ENCODE measurements around the gene DHRS13.

Gene DHRS13

DNA sequence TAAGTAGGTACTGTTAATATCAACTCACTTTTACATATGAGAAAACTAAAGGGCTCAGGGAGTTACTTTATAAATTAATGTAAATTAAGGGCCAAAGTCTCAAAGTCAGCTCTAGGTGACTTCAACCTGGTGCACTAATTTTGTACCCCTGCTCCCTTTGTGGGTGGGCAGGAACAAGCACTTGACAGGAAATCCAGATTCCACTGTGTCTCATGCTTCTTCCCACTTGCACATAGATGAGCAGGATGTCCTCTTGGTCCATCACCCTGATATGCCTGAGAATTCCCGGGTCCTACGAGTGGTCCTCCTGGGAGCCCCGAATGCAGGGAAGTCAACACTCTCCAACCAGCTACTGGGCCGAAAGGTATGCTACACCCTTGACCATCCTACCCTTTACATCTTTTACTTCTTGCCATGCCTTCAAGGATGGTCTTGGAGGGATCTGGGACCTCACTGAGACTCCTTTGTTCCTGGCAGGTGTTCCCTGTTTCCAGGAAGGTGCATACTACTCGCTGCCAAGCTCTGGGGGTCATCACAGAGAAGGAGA is 46.8 kb downstream of the DHRS13 start:
- DNase-seq = no peak

DNA sequence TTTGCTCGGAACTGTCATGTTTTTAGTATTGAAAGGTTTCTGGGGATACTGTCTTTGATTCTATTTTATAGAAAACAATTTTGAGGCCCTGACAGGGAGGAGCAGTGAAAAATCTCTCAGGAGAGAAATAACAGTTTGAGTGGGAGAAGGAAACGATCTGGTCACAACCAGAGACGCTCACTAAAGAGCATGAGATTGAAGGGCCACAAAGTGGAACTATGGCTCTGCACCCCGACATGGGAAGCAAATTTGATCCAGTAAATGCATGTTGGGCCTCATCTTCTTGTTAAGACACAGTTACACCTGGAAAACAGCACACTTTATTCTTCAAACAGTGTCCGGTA is 47.6 kb downstream of the DHRS13 start:
- no peak for DNase-seq

- peak; percentile 71 to 86 for DNase-seq
Measured at GRCh38 chr17:28854457-28855335, 48.2 kb downstream of the DHRS13 start, which contains the start of gene ERAL1. TSS of gene ERAL1 (plus strand) at chr17:28855016. CDS start at chr17:28855035, 19 bp downstream.

- DNase-seq = no peak
Measured at GRCh38 chr17:28853295-28853694, 49.6 kb downstream of the DHRS13 start.

GRCh38 chr17:28849281-28849680 is 53.6 kb downstream of the DHRS13 start:
- no peak for DNase-seq

DNA sequence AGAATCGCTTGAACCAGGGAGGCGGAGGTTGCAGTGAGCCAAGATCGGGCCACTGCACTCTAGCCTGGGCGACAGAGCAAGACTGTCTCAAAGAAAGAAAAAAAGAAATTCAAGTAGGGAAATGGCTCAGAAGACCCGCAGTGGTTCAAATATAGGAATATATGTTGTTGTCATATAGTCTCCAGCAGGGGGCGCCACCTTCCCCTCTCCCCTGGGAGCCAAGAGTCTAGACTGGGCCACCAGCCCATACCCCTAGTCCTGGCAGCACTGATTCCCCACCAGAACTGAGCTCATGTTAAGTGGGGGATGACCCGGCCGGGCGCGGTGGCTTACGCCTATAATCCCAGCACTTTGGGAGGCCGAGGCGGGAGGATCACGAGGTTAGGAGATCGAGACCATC is 54.2 kb downstream of the DHRS13 start:
- DNase-seq = peak in 1 of 2 experiments; percentile 24
